NCI-H2081 treated with DMSO at 0.1 percent for 48 hours (cell line): ENCODE measurements around the gene XXYLT1.

Experiments used
- DNase-seq: peaks from one replicate; lab custom pipeline; 2025; lab: John Stamatoyannopoulos, UW

Gene XXYLT1

DNA sequence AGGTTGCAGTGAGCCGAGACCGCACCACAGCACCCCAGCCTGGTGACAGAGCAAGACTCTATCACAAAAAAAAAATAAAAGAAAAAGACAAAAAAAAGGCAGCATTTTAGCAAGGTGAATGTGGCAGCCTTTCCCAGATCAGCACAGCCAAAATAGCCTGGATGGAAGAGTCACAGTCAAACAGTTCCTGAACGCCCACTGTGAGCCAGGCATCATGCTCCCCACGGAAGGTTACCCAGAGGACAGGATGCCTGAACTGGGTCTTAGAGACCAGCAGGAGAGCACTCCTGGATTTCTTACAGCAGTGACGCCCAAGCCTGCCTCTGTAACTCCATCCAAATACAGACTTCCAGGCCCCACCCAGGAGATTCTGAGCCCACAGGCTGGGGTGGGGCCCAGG, 4.5 kb downstream of the XXYLT1 start:
- no peak for DNase-seq

GRCh38 chr3:195265363-195265976, 5.5 kb downstream of the XXYLT1 start:
- DNase-seq, result no peak

- DNase-seq, result no peak
These were observed 6.9 kb downstream of the XXYLT1 start for GRCh38 chr3:195263925-195264600.

DNA sequence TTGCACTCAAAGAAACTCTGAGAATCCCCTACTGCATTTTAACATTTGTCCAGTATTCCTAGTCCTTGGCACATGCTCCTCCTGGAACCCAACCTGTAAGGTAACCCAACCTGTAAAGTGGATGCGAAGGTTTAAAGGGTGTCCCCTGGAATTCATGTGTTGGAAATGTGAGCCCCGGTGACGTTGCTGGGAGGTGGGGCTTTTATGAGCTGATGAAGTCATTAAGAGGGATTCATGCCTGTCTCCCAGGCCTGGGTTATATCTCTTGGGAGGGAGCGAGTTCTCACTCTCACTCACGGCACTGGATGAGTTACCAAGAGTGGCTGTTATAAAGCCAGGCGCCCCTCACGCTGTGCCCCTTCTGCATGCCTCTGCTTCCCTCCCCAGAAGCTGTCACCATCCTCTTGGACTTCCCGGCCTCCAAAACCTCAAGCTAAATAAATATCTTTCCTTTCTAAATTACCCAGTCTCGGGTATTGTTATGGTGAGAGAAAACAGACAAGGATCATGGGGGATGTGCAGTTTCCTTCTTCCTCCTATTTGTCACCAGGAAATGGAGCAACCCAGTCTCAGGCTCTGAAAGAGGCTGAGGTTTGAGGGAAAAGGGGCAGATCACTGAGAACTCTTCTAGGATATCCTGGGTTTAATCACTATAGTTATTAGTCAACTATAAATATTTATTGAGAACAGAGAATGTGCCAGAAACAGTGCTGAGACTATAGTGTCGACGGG, 7.6 kb downstream of the XXYLT1 start:
- no peak for DNase-seq

- DNase-seq, result no peak
These were observed 9.0 kb downstream of the XXYLT1 start for GRCh38 chr3:195261925-195262324.

- DNase-seq, result no peak
These were observed 10.6 kb downstream of the XXYLT1 start for GRCh38 chr3:195260280-195260905.

- DNase-seq, result peak; percentile 33
These were observed 11.3 kb downstream of the XXYLT1 start for GRCh38 chr3:195259475-195260279.

DNA sequence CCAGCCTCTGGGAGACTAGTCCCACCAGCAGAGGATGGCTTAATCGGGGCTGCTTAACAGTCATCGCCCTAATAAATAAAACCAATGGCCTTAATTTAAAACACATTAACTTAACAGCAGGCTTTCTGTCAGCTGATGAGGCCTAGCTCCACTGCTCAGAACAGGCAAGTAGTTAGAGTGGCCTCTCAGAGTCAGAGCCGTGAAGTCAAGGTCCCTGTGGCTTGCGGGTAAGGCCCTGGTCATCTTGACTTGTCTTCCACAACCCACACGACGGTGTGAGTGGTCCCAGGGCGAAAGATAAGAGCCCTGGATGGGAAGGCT, 11.8 kb downstream of the XXYLT1 start:
- no peak for DNase-seq

- peak; percentile 49 for DNase-seq
These were observed 12.4 kb downstream of the XXYLT1 start for GRCh38 chr3:195258449-195259153.

DNA sequence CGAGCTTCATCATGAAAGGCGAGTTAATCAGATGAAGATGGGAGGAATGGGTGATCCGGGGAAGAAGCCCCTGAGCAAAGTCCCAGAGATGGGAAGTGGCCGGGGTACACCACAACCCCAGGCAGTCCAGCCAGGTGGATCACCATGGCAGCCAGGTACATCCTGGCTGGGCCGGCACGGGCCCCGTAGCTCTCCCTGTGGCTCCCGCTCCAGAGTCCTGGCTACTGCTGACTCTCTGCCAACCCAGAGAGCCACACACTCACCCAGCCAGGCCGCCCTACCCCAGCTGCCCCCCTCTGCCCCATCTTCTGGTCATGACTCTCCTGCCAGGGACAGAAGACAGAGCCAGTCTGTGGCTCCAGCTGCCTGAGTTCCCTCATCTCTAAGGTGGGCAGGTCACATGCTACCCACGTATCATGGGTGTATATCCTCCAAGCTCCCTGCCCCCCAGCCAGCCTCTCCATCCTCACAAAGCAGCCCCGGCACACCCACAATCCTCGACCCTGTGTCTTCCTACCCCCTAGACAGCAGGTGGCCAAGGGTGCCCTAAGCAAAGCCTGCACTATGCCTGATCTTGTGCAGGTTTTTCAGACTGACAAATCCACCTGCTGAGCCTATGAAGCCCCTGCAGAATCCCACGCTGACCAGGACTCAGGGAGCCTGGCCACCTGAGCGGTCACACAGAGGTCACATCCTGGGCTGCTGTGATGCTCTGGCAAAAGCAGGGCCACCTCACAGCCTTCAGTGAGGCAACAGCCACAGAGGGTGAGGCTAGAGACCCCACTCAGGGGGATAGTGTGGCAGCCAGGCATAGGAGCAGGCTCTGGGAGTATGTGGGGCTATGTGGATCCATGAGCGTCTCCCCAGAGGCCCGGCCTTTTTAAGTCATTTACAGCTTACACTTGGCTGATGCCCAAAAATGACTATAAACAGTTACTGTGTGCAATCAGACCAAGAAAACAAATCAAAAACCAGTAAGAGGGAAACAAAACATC, 13.2 kb downstream of the XXYLT1 start:
- no peak for DNase-seq

DNA sequence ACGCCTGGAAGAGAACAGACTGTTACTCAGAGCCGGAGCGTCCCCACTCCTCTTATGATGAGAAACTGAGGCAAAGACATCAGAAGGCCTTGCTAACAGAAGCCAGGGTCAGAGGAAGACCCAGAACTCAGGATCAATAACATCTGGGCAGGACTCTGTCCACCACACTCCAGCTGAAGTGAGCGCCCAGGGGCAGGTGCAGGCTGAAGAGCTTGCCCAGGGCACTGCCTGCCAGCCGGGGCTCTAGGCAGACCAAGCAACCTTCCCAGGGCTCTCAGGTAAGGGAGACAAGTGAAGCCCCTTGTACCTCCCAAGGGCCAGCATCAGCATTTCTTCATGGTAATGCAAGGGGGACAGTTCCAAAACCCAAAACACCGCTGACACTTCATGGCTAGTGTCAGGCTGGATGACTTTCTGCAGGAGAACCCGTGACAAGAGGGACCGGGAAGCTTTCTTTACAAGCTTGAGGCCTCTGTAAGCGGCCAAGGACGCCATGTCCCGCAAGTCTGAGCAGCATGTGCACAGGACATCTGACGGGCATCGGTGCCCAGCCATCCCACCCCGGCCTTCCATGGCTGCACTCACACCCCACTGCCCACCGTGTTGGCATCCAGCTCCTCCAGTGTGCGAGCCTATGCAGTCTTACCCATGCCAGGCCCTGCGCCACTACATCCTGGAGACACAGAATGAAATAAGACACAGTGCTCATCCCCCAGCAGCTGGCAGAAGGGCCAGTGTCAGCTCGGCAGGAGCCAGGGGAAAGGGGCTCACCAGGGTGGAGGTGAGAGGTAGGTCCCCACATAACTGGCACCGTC, 14.1 kb downstream of the XXYLT1 start:
- DNase-seq, result no peak

GRCh38 chr3:195255571-195256501, 15.1 kb downstream of the XXYLT1 start:
- no peak for DNase-seq

DNA sequence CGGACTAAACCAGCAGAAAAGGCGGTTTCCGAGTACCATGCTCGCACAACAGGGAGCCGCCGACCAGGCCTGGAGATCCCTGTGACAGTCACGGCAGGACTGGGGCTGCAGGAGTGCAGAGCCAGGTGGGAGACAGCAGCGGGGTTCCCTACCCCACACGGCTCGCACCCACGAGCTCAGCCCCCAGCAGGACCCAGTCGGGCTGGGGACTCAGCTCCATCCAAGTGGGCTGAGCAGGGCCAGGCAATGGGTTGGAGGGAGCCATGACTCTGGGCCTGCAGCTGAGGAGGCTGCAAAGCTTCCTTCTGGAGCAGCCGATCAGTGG, 15.8 kb downstream of the XXYLT1 start:
- DNase-seq, result no peak

GRCh38 chr3:195254454-195255175, 16.3 kb downstream of the XXYLT1 start:
- no peak for DNase-seq

DNA sequence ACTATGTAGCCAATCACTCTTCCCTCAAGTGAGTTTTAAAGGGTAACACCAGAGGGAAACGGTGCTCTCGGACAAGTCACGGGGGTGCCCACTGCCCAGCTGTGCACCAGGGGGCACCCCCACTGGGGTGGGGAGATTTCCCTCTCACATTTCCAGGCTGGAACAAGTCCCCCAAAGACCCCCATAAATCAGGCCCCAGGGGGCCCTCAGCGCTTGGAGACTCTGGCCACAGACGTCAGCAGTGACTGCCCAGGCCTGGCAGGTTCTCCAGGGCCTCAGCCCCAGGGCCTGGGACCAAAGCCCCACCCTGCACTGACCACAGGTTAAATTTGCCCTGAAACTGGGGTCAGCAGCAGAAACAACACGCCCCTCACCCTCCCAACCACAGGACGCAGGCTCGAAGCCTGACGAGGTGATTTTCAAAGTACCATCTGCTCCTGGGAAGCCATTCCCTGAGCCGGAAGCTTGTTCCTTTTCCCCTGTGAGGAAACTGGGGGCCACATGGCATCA, 17.0 kb downstream of the XXYLT1 start:
- no peak for DNase-seq

GRCh38 chr3:195251336-195252065, 19.5 kb downstream of the XXYLT1 start:
- no peak for DNase-seq
